ENCODE measurements around the gene LARP6.
"Not testable (repeated sequence)": the region's sequence is repeated elsewhere in the genome, so short reads cannot be mapped to it uniquely, and the experiment has no call there.

LARP6 gene

DNA sequence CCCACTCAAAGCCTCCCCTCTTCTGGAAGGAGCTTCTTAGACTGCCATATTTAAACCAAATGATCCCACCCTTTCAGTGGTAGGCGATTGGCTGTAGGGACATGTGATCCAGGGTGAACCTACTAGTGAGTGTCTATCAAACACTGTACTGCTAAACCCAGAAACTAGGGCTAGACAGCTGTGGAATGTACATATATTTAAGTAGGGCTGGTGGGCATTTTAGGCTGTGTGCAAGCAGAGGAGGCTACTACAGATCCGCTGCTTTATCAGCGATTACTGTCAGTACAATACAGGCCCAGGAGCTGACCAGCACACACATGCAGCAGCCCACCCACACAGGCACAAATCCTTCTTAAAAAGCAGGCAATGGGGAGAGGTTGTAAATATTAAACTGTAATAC lies 15.4 kb upstream of the LARP6 start:
- ChIA-PET POLR2A (no interaction called here), CTCF (interaction anchor here (1.2 to 2.4 kb wide), 3 partner anchors 10 to 44 kb away, joined by 4 to 7 read pairs (median 6); no protein-coding TSS in a partner anchor)
- TF ChIP-seq, protein P1, sequence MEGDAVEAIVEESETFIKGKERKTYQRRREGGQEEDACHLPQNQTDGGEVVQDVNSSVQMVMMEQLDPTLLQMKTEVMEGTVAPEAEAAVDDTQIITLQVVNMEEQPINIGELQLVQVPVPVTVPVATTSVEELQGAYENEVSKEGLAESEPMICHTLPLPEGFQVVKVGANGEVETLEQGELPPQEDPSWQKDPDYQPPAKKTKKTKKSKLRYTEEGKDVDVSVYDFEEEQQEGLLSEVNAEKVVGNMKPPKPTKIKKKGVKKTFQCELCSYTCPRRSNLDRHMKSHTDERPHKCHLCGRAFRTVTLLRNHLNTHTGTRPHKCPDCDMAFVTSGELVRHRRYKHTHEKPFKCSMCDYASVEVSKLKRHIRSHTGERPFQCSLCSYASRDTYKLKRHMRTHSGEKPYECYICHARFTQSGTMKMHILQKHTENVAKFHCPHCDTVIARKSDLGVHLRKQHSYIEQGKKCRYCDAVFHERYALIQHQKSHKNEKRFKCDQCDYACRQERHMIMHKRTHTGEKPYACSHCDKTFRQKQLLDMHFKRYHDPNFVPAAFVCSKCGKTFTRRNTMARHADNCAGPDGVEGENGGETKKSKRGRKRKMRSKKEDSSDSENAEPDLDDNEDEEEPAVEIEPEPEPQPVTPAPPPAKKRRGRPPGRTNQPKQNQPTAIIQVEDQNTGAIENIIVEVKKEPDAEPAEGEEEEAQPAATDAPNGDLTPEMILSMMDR (IDR thresholded peaks at IDR 0.05; ENCODE audit: control extremely low read depth, extremely low read depth, low read depth, missing control alignments) = no peak
- DNase-seq (ENCODE audit: extremely low spot score) = no peak

DNA sequence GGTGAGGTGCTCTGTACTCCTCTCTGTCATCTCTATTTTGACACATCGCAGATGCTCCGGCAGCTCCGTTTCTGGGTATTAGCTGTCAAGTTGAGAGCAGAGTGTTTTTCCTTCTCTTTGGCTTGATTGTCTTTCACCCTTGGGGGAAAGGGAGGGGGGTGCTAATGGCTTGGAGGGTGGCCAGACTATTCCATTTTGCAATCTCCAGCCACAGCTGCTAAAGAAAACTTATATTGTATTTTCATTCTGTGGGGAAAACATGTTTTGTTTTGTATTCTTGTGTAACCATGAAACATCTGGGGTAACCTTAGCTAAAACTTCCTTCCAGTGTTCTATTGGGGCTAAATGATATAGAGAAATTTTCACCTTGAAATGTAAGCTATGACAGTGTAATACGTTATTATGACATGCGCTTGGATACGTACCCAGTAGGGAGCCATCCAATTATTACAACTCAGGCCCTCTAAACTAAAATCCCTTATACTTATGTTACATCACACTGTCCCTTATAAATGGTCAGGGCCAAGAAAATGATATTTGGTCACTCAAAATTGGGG lies 14.0 kb upstream of the LARP6 start:
- TF ChIP-seq, protein P1 (IDR thresholded peaks at IDR 0.05; ENCODE audit: control extremely low read depth, extremely low read depth, low read depth, missing control alignments) = no peak
- no peak for DNase-seq (ENCODE audit: extremely low spot score)
- ChIA-PET CTCF (interaction anchor here (2.4 kb wide), 1 partner anchor 9 kb away, joined by 6 read pairs; no protein-coding TSS in a partner anchor), POLR2A (no interaction called here)

GRCh38 chr15:70866982-70867641 lies 13.2 kb upstream of the LARP6 start:
- ChIA-PET CTCF (no interaction called here), POLR2A (no interaction called here)
- DNase-seq (ENCODE audit: extremely low spot score) = no peak
- TF ChIP-seq, protein P1 (IDR thresholded peaks at IDR 0.05; ENCODE audit: control extremely low read depth, extremely low read depth, low read depth, missing control alignments) = no peak

GRCh38 chr15:70863450-70864218 lies 9.7 kb upstream of the LARP6 start:
- TF ChIP-seq, protein P1 (IDR thresholded peaks at IDR 0.05; ENCODE audit: control extremely low read depth, extremely low read depth, low read depth, missing control alignments) = no peak
- no peak for DNase-seq (ENCODE audit: extremely low spot score)
- CTCF ChIA-PET = interaction anchor here (1.5 kb wide), 1 partner anchor 11 kb away, joined by 4 read pairs; no protein-coding TSS in a partner anchor
- POLR2A ChIA-PET = interaction anchor here (0.6 kb wide), 1 partner anchor 115 kb away, joined by 3 read pairs; no protein-coding TSS in a partner anchor

DNA sequence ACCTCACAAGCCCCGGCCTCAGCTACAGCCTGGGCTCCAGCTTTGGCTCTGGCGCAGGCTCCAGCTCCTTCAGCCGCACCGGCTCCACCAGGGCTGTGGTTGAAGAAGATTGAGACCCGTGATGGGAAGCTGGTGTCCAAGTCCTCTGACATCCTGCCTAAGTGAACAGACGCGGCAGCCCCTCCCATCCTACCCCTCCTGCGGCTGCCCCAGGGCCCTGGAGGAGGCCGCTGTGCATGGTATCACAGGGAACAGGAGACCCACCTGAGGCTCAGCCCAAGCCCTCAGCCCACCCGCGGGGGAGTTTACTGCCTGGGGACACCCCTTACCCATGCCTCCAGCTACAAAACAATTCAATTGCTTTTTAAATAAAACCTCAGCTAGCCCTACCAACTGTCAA lies 6.0 kb upstream of the LARP6 start:
- ChIA-PET CTCF (interaction anchor here (1.0 to 2.1 kb wide), 3 partner anchors 9 to 14 kb away, joined by 3 to 6 read pairs (median 4); no protein-coding TSS in a partner anchor), POLR2A (no interaction called here)
- TF ChIP-seq, protein P1 (IDR thresholded peaks at IDR 0.05; ENCODE audit: control extremely low read depth, extremely low read depth, low read depth, missing control alignments) = no peak
- no peak for DNase-seq (ENCODE audit: extremely low spot score)

- TF ChIP-seq, protein P1 (IDR thresholded peaks at IDR 0.05; ENCODE audit: control extremely low read depth, extremely low read depth, low read depth, missing control alignments) = no peak
- ChIA-PET CTCF (interaction anchor here (1.0 to 2.1 kb wide), 3 partner anchors 9 to 13 kb away, joined by 3 to 6 read pairs (median 4); no protein-coding TSS in a partner anchor), POLR2A (no interaction called here)
- no peak for DNase-seq (ENCODE audit: extremely low spot score)
These were observed 5.5 kb upstream of the LARP6 start for GRCh38 chr15:70859322-70859908.

DNA sequence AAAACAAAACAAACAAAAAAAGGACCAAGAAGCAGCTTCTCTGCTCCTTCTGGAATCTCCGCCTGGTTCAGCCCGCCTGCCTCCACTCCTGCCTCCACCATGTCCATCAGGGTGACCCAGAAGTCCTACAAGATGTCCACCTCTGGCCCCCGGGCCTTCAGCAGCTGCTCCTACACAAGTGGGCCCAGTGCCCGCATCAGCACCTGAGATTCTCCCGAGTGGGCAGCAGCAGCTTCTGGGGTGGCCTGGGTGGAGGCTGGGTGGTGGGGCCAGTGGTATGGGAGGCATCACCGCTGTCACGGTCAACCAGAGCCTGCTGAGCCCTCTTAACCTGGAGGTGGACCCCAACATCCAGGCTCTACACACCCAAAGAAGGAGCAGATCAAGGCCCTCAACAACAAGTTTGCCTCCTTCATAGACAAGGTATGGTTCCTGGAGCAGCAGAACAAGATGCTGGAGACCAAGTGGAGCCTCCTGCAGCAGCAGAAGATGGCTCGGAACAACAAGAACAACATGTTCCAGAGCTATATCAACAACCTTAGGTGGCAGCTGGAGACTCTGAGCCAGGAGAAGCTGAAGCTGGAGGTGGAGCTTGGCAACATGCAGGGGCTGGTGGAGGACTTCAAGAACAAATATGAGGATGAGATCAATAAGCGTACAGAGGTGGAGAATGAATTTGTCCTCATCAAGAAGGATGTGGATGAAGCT lies 4.8 kb upstream of the LARP6 start:
- POLR2A ChIA-PET = not testable (repeated sequence)
- CTCF ChIA-PET = interaction anchor here (1.3 to 2.1 kb wide), 2 partner anchors 10 to 12 kb away, joined by 3 to 6 read pairs; no protein-coding TSS in a partner anchor

More for the DNA sequence above, 4.8 kb upstream of the LARP6 start:
- DNase-seq (ENCODE audit: extremely low spot score) = not testable (repeated sequence)
